A673 (cell line): Measurements from ENCODE around the gene MGAT4A.

ENCODE experiments used
- EZH2 ChIP-seq: fragments of 200-600 bp; sonication (generic); IDR thresholded peaks from 2 replicates; pipeline ENCODE4 v1.6.1; 2017; ENCODE audit warnings: borderline replicate concordance, low read depth, mild to moderate bottlenecking, mixed read lengths, antibody characterized with exemption, low read length; ENCODE audit not compliant: poor library complexity, severe bottlenecking
- TF ChIP-seq, protein P1 (sequence below): fragments of 300-800, 200-600 bp; sonication (generic); conservative IDR thresholded peaks from 2 replicates; pipeline ENCODE4 v1.5.1; 2017; ENCODE audit warnings: low read depth, mild to moderate bottlenecking, antibody characterized with exemption, low read length, moderate library complexity, mixed read lengths

DNA sequence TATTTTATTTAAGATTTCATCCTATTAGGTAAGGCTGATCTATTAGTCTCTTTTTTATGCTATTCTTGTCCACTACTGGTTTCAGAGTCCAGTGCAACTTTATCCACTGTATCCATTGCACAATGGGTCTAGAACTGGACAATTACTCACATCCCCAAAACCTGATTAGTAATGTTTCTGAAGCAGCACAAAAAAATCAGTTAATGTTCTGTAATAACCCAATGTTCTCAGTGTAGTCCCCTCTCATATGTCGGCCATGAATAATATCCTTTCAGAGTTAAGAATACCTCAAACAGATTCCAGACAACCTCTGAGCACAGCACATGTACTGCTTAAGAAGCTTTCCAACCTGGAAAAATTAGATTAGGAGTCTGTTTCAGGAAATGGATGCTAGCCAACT, 29.7 kb downstream of the MGAT4A start:
- TF ChIP-seq EZH2: no peak
- TF ChIP-seq, protein P1, sequence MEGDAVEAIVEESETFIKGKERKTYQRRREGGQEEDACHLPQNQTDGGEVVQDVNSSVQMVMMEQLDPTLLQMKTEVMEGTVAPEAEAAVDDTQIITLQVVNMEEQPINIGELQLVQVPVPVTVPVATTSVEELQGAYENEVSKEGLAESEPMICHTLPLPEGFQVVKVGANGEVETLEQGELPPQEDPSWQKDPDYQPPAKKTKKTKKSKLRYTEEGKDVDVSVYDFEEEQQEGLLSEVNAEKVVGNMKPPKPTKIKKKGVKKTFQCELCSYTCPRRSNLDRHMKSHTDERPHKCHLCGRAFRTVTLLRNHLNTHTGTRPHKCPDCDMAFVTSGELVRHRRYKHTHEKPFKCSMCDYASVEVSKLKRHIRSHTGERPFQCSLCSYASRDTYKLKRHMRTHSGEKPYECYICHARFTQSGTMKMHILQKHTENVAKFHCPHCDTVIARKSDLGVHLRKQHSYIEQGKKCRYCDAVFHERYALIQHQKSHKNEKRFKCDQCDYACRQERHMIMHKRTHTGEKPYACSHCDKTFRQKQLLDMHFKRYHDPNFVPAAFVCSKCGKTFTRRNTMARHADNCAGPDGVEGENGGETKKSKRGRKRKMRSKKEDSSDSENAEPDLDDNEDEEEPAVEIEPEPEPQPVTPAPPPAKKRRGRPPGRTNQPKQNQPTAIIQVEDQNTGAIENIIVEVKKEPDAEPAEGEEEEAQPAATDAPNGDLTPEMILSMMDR: no peak
